Measurements from ENCODE around the gene SCARF2. TPM values are rescaled to one million over a fixed set of nuclear protein-coding genes. Genes with fewer than 3 reads are reported as not detected.
A peak's percentile ranks its signal among the peaks of the same experiment; 100 is the strongest.

Gene SCARF2
- total and polyA plus RNA-seq, 2 of the 13 experiments (the other 11 are each of a cell fraction or from before 2014, with no cell fraction given) = 3.3 to 6.2 TPM

GRCh38 chr22:20456064-20456721, 18.6 kb upstream of the SCARF2 start (continued):
- TF ChIP-seq HNF1A (IDR thresholded peaks at IDR 0.05; ENCODE audit: low read depth) (no peak), HNF1A (CRISPR knock-in tag; IDR thresholded peaks at IDR 0.05; ENCODE audit: borderline replicate concordance) (no peak), ATF6 (CRISPR knock-in tag; conservative IDR thresholded peaks at IDR 0.05) (no peak), FOSL2 (CRISPR knock-in tag; IDR thresholded peaks at IDR 0.05) (no peak), PHB2 (IDR thresholded peaks at IDR 0.05; ENCODE audit: partially characterized antibody) (no peak), TAF1 (CRISPR knock-in tag; IDR thresholded peaks at IDR 0.05) (no peak), ZFY (CRISPR knock-in tag; IDR thresholded peaks at IDR 0.05) (no peak), NFKB2 (CRISPR knock-in tag; IDR thresholded peaks at IDR 0.05; ENCODE audit: borderline replicate concordance) (no peak), FOXO4 (CRISPR knock-in tag; conservative IDR thresholded peaks at IDR 0.05) (no peak), ZNF501 (CRISPR knock-in tag; IDR thresholded peaks at IDR 0.05) (0 out of 2 replicates have a peak, but pooled peaks have one; percentile 41), KAT2B (IDR thresholded peaks at IDR 0.05; ENCODE audit: borderline replicate concordance, low read depth, low read length) (no peak), FOXP4 (CRISPR knock-in tag; IDR thresholded peaks at IDR 0.05) (no peak), HOMEZ (CRISPR knock-in tag; IDR thresholded peaks at IDR 0.05; ENCODE audit: low read depth) (no peak), EED (CRISPR knock-in tag; IDR thresholded peaks at IDR 0.05) (no peak), ZNF234 (CRISPR knock-in tag; conservative IDR thresholded peaks at IDR 0.05) (no peak), ZNF275 (CRISPR knock-in tag; IDR thresholded peaks at IDR 0.05; ENCODE audit: borderline replicate concordance) (no peak), SNAPC2 (CRISPR knock-in tag; IDR thresholded peaks at IDR 0.05) (no peak)

All from HepG2 (cell line).